Gastrocnemius medialis (tissue), 4 donors: Measurements from ENCODE around the gene DAB2IP.

ENCODE experiments used
- POLR2A ChIP-seq, 2 donors: fragments of 450-650 bp; IDR thresholded peaks; one replicate each; pipeline ENCODE4 v1.6.1; 2017; ENCODE audit warnings: antibody characterized with exemption in 2 of 2, mild to moderate bottlenecking in 2 of 2, moderate library complexity in 2 of 2
- TF ChIP-seq, protein P1 (sequence below), 5 experiments: fragments of 450-650 bp in 3 of 5; fragments of 200-600 bp in 2 of 5; sonication (generic) in 2 of 5; IDR thresholded peaks in 4 of 5; conservative IDR thresholded peaks in 1 of 5; 1 replicate in 4 of 5; 2 replicates in 1 of 5; pipeline ENCODE4 v1.5.1; 2016 to 2019; ENCODE audit warnings: antibody characterized with exemption in 5 of 5, mild to moderate bottlenecking in 3 of 5, moderate library complexity in 3 of 5

DNA sequence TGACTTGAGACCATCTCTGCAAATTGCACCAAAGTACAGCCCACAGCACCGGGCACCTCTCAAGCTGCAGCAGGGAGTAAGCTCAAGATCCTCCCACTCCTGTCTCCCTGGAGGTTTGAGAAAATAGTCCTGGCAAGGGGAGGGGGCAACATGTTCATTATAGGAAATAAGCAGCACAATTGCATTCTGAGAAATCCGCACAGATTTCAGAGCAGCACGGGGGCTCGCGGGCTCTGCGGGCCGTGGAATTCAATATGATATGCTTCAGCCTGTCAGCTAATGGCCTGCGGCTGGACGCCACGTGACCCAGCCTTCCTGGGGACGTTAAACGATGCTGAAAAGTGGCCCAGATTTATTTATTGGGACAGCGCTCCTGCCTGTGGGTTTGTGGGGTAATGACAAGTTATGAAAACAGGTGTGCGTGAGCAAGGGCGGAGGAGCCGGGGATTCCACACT lies 156.4 kb downstream of the DAB2IP start:
- TF ChIP-seq, protein P1, sequence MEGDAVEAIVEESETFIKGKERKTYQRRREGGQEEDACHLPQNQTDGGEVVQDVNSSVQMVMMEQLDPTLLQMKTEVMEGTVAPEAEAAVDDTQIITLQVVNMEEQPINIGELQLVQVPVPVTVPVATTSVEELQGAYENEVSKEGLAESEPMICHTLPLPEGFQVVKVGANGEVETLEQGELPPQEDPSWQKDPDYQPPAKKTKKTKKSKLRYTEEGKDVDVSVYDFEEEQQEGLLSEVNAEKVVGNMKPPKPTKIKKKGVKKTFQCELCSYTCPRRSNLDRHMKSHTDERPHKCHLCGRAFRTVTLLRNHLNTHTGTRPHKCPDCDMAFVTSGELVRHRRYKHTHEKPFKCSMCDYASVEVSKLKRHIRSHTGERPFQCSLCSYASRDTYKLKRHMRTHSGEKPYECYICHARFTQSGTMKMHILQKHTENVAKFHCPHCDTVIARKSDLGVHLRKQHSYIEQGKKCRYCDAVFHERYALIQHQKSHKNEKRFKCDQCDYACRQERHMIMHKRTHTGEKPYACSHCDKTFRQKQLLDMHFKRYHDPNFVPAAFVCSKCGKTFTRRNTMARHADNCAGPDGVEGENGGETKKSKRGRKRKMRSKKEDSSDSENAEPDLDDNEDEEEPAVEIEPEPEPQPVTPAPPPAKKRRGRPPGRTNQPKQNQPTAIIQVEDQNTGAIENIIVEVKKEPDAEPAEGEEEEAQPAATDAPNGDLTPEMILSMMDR (IDR thresholded peaks at IDR 0.05 in 4 of 5, conservative IDR thresholded peaks at IDR 0.05 in 1 of 5): peak in 1 of 5 experiments; percentile 11
- TF ChIP-seq POLR2A (IDR thresholded peaks at IDR 0.05): no peak
